NCI-H1694 treated with DMSO at 0.1 percent for 48 hours (cell line): Measurements from ENCODE around the gene DBET.
"Not testable (repeated sequence)": the region's sequence is repeated elsewhere in the genome, so short reads cannot be mapped to it uniquely, and the experiment has no call there.

Source experiments
- DNase-seq: peaks from one replicate; lab custom pipeline; 2025; lab: John Stamatoyannopoulos, UW

Gene DBET

GRCh38 chr4:190049378-190050239 is 14.7 kb upstream of the DBET start:
- not testable (repeated sequence) for DNase-seq

- not testable (repeated sequence) for DNase-seq
Measured at GRCh38 chr4:190058997-190059396, 5.3 kb upstream of the DBET start.

- not testable (repeated sequence) for DNase-seq
Measured at GRCh38 chr4:190064805-190065204, 503 bp downstream of the DBET start.

- not testable (repeated sequence) for DNase-seq
Measured at GRCh38 chr4:190068351-190068750, 4.0 kb downstream of the DBET start.

- DNase-seq, result not testable (repeated sequence)
Measured at GRCh38 chr4:190093052-190093451, 28.8 kb downstream of the DBET start.

GRCh38 chr4:190094031-190094430 is 29.7 kb downstream of the DBET start:
- DNase-seq, result not testable (repeated sequence)

GRCh38 chr4:190095335-190095734 is 31.0 kb downstream of the DBET start:
- DNase-seq, result not testable (repeated sequence)

- DNase-seq, result not testable (repeated sequence)
Measured at GRCh38 chr4:190099605-190100004, 35.3 kb downstream of the DBET start.

- not testable (repeated sequence) for DNase-seq
Measured at GRCh38 chr4:190101525-190101924, 37.2 kb downstream of the DBET start.

GRCh38 chr4:190106191-190106590 is 41.9 kb downstream of the DBET start:
- not testable (repeated sequence) for DNase-seq

GRCh38 chr4:190106611-190107480 is 42.5 kb downstream of the DBET start:
- DNase-seq, result not testable (repeated sequence)

- not testable (repeated sequence) for DNase-seq
Measured at GRCh38 chr4:190107766-190108485, 43.6 kb downstream of the DBET start.

- DNase-seq, result not testable (repeated sequence)
Measured at GRCh38 chr4:190108756-190109155, 44.5 kb downstream of the DBET start.

- not testable (repeated sequence) for DNase-seq
Measured at GRCh38 chr4:190109390-190110011, 45.2 kb downstream of the DBET start.

- not testable (repeated sequence) for DNase-seq
Measured at GRCh38 chr4:190110033-190110432, 45.7 kb downstream of the DBET start.

GRCh38 chr4:190110570-190111295 is 46.4 kb downstream of the DBET start:
- DNase-seq, result not testable (repeated sequence)

GRCh38 chr4:190112879-190113278 is 48.6 kb downstream of the DBET start:
- not testable (repeated sequence) for DNase-seq

GRCh38 chr4:190114991-190115390 is 50.7 kb downstream of the DBET start:
- not testable (repeated sequence) for DNase-seq
